ENCODE data around the gene INSL3. TPM values are rescaled to one million over a fixed set of nuclear protein-coding genes. Genes with fewer than 3 reads are reported as not detected.
A peak's percentile ranks its signal among the peaks of the same experiment; 100 is the strongest.

Gene INSL3
- total and polyA plus RNA-seq, 2 of the 8 experiments (the other 6 are each of a cell fraction or from before 2014, with no cell fraction given) = 0.41 to 1.5 TPM

DNA sequence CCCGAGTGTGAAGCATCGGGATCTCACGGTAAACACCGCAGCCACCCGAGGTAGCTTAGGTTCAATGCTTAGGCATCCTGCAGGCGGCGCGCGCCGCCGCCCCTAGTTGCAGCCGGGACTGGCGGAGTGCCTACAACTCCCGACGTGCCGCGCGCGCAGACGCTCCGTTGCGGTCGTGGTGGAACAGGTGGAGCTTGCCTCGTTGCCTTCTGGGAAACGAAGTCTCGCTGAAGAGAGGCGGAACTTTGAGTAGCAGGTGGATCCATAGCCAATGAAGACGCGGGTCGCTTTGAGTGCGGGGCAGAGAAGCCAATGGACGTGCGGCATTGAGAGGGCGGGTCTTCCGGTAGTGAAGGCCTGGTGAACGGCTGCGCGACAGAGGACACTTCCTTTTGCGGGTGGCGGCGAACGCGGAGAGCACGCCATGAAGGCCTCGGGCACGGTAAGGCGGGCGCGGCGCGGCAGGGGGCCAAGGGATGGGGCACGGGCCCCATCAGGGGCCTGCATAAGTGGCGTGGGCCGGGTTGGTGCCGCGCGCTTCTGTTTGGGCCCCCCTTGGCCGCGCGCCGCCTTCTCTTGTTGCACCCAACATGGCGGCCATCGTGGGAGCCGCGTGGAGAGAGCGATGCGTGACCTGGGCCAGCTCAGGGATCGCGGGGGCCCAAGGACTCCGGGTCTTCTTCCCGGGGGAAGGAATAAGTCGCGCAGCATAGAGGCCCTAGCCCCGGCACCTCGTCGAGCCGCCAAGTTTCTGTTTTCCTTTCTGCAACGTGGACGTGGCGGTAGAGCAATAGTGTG lies 38.4 kb upstream of the INSL3 start, which contains the start of gene RPL18A (continued):
- no peak for TF ChIP-seq SUZ12 (IDR thresholded peaks at IDR 0.05; ENCODE audit: low read length)
- peak; percentile 88 for TF ChIP-seq GTF2F1 (IDR thresholded peaks at IDR 0.05; ENCODE audit: borderline replicate concordance, low read depth, low read length)
- TF ChIP-seq EP300 (IDR thresholded peaks at IDR 0.05; ENCODE audit: borderline replicate concordance in 1 of 2, low read depth in 2 of 2, low read length in 2 of 2) = no peak; a peak in 1 of 3 replicates
- TF ChIP-seq POLR2A (IDR thresholded peaks at IDR 0.05; ENCODE audit: control extremely low read depth in 1 of 2, low read depth in 2 of 2, low read length in 2 of 2) = peak; percentile 85 to 97
- TF ChIP-seq SRF (IDR thresholded peaks at IDR 0.05; ENCODE audit: low read depth, low read length) = no peak
- TF ChIP-seq KDM5A (IDR thresholded peaks at IDR 0.05; ENCODE audit: low read length) = no peak
- no peak for TF ChIP-seq EZH2 (IDR thresholded peaks at IDR 0.05; ENCODE audit: low read depth, low read length, severe bottlenecking)
- 0 out of 2 replicates have a peak, but pooled peaks have one; percentile 11 for TF ChIP-seq NRF1 (IDR thresholded peaks at IDR 0.05; ENCODE audit: low read depth, low read length)
- peak; percentile 100 for TF ChIP-seq TAF1 (IDR thresholded peaks at IDR 0.05; ENCODE audit: low read depth, low read length)
- TF ChIP-seq BACH1 (IDR thresholded peaks at IDR 0.05; ENCODE audit: low read length) = peak; percentile 13
- TF ChIP-seq NANOG (IDR thresholded peaks at IDR 0.05; ENCODE audit: insufficient read depth, low read depth, low read length, poor library complexity, severe bottlenecking) = peak; percentile 5
- TF ChIP-seq HDAC6 (IDR thresholded peaks at IDR 0.05; ENCODE audit: low read depth, low read length) = no peak

Data from H1 (cell line).